GM18499 (cell line): ENCODE measurements around the gene MLPH.

ENCODE experiments used
- ATAC-seq: cut with Tn5 transposase; IDR thresholded peaks from one replicate; pipeline ENCODE4 v1.9.1; 2021; ENCODE audit warnings: moderate number of reproducible peaks; ENCODE audit not compliant: insufficient read depth, unreplicated experiment

The MLPH gene

GRCh38 chr2:237557633-237558015, 70.6 kb downstream of the MLPH start:
- no peak for ATAC-seq

GRCh38 chr2:237558961-237559641, 72.0 kb downstream of the MLPH start:
- no peak for ATAC-seq

- ATAC-seq = no peak
Observed at GRCh38 chr2:237561221-237561620, 74.2 kb downstream of the MLPH start.

GRCh38 chr2:237563816-237564215, 76.8 kb downstream of the MLPH start:
- ATAC-seq = no peak

- no peak for ATAC-seq
Observed at GRCh38 chr2:237564526-237565131, 77.6 kb downstream of the MLPH start.

- ATAC-seq = no peak
Observed at GRCh38 chr2:237565974-237566373, 78.9 kb downstream of the MLPH start.

GRCh38 chr2:237566401-237567235, 79.6 kb downstream of the MLPH start, which contains the start of gene PRLH:
Gene PRLH, plus strand, starts transcription at chr2:237566574. Its CDS starts 0 bp downstream, at chr2:237566574.
- ATAC-seq = no peak

GRCh38 chr2:237567276-237568029, 80.4 kb downstream of the MLPH start:
- no peak for ATAC-seq

GRCh38 chr2:237568121-237568660, 81.1 kb downstream of the MLPH start:
- ATAC-seq = no peak

GRCh38 chr2:237569041-237569440, 82.0 kb downstream of the MLPH start:
- ATAC-seq = no peak

GRCh38 chr2:237569896-237570295, 82.8 kb downstream of the MLPH start:
- no peak for ATAC-seq

GRCh38 chr2:237570776-237571335, 83.8 kb downstream of the MLPH start:
- no peak for ATAC-seq

- ATAC-seq = no peak
Observed at GRCh38 chr2:237571551-237571950, 84.5 kb downstream of the MLPH start.

- no peak for ATAC-seq
Observed at GRCh38 chr2:237572021-237572741, 85.1 kb downstream of the MLPH start.

GRCh38 chr2:237572742-237573101, 85.7 kb downstream of the MLPH start:
- no peak for ATAC-seq

- ATAC-seq = no peak
Observed at GRCh38 chr2:237573721-237574415, 86.8 kb downstream of the MLPH start.

- ATAC-seq = no peak
Observed at GRCh38 chr2:237574467-237574866, 87.4 kb downstream of the MLPH start.

GRCh38 chr2:237574894-237575868, 88.1 kb downstream of the MLPH start:
- no peak for ATAC-seq
